Measurements from ENCODE around the gene PADI3. TPM values are rescaled to one million over a fixed set of nuclear protein-coding genes. Genes with fewer than 3 reads are reported as not detected.

The PADI3 gene
- total and polyA plus RNA-seq, 2 experiments from 2014 or later = 0.37 to 0.80 TPM

GRCh38 chr1:17270891-17271765, 22.2 kb downstream of the PADI3 start:
- H3K27me3 ChIP-seq (ENCODE audit: insufficient read depth) = no peaks in the 10 kb centered on the region
- ATAC-seq (no peak; the same call in 2 of the 3 replicates), DNase-seq (ENCODE audit: low spot score) (no peak)
- Mint-ChIP-seq H3K4me1 (no peaks in the 10 kb centered on the region), H3K27ac (no peak overlapping the region), H3K27me3 (ENCODE audit: insufficient read depth, low read depth, poor library complexity) (peaks cover 4% of the 10 kb centered on the region), H3K4me3 (no peak overlapping the region), H3K9me3 (no peaks in the 10 kb centered on the region; the same call in 2 of the 3 replicates), H3K36me3 (ENCODE audit: low read depth) (no peaks in the 10 kb centered on the region)
- no peaks in the 10 kb centered on the region for H3K79me2 ChIP-seq (replicated peaks; ENCODE audit: insufficient read depth)
- H4K20me1 ChIP-seq (replicated peaks; ENCODE audit: insufficient read depth) = no peaks in the 10 kb centered on the region; the same call in 1 of the 2 replicates
- H3K4me1 ChIP-seq (ENCODE audit: insufficient read depth) = no peaks in the 10 kb centered on the region
- no peaks in the 10 kb centered on the region for H3F3A ChIP-seq (replicated peaks; ENCODE audit: low read depth)
- H2AFZ ChIP-seq = no peak overlapping the region
- TF ChIP-seq ZNF331 (CRISPR knock-in tag; IDR thresholded peaks at IDR 0.05; ENCODE audit: low read depth) (no peak), CREB1 (CRISPR knock-in tag; IDR thresholded peaks at IDR 0.05; ENCODE audit: low read depth) (no peak), EZH2phosphoT487 (IDR thresholded peaks at IDR 0.05; ENCODE audit: unreplicated experiment) (no peak), JUNB (IDR thresholded peaks at IDR 0.05; ENCODE audit: unreplicated experiment) (no peak)
- TF ChIP-seq, protein P1, sequence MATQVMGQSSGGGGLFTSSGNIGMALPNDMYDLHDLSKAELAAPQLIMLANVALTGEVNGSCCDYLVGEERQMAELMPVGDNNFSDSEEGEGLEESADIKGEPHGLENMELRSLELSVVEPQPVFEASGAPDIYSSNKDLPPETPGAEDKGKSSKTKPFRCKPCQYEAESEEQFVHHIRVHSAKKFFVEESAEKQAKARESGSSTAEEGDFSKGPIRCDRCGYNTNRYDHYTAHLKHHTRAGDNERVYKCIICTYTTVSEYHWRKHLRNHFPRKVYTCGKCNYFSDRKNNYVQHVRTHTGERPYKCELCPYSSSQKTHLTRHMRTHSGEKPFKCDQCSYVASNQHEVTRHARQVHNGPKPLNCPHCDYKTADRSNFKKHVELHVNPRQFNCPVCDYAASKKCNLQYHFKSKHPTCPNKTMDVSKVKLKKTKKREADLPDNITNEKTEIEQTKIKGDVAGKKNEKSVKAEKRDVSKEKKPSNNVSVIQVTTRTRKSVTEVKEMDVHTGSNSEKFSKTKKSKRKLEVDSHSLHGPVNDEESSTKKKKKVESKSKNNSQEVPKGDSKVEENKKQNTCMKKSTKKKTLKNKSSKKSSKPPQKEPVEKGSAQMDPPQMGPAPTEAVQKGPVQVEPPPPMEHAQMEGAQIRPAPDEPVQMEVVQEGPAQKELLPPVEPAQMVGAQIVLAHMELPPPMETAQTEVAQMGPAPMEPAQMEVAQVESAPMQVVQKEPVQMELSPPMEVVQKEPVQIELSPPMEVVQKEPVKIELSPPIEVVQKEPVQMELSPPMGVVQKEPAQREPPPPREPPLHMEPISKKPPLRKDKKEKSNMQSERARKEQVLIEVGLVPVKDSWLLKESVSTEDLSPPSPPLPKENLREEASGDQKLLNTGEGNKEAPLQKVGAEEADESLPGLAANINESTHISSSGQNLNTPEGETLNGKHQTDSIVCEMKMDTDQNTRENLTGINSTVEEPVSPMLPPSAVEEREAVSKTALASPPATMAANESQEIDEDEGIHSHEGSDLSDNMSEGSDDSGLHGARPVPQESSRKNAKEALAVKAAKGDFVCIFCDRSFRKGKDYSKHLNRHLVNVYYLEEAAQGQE (IDR thresholded peaks at IDR 0.05; ENCODE audit: unreplicated experiment) = no peak
- H3K4me2 ChIP-seq = no peak overlapping the region
- no peak overlapping the region for H3K27ac ChIP-seq (ENCODE audit: low read depth)
- H3K4me3 ChIP-seq = no peak overlapping the region
- no peaks in the 10 kb centered on the region for H3K36me3 ChIP-seq (ENCODE audit: insufficient read depth)
- no peaks in the 10 kb centered on the region for H3K9me2 ChIP-seq (ENCODE audit: insufficient read depth)

- Histone ChIP-seq H3K4me2 (no peak overlapping the region), H3K9me2 (ENCODE audit: insufficient read depth) (no peaks in the 10 kb centered on the region), H3K79me2 (replicated peaks; ENCODE audit: insufficient read depth) (no peaks in the 10 kb centered on the region), H4K20me1 (replicated peaks; ENCODE audit: insufficient read depth) (no peaks in the 10 kb centered on the region; the same call in 1 of the 2 replicates), H2AFZ (no peak overlapping the region), H3K27ac (ENCODE audit: low read depth) (no peak overlapping the region), H3K4me1 (ENCODE audit: insufficient read depth) (no peaks in the 10 kb centered on the region), H3K27me3 (ENCODE audit: insufficient read depth) (no peaks in the 10 kb centered on the region), H3F3A (replicated peaks; ENCODE audit: low read depth) (no peaks in the 10 kb centered on the region), H3K36me3 (ENCODE audit: insufficient read depth) (no peaks in the 10 kb centered on the region), H3K4me3 (no peak overlapping the region)
- ATAC-seq = no peak
- Mint-ChIP-seq H3K4me1 (no peaks in the 10 kb centered on the region), H3K36me3 (ENCODE audit: low read depth) (no peaks in the 10 kb centered on the region), H3K4me3 (no peak overlapping the region), H3K9me3 (no peaks in the 10 kb centered on the region; the same call in 2 of the 3 replicates), H3K27me3 (ENCODE audit: insufficient read depth, low read depth, poor library complexity) (peaks cover 4% of the 10 kb centered on the region), H3K27ac (no peak overlapping the region)
- no peak for DNase-seq (ENCODE audit: low spot score)
- TF ChIP-seq STAT1 (IDR thresholded peaks at IDR 0.05; ENCODE audit: unreplicated experiment) (no peak), POLR2AphosphoS5 (IDR thresholded peaks at IDR 0.05; ENCODE audit: low read depth) (no peak), ZNF114 (CRISPR knock-in tag; IDR thresholded peaks at IDR 0.05) (no peak), NANOG (IDR thresholded peaks at IDR 0.05; ENCODE audit: borderline replicate concordance) (no peak), ETS1 (IDR thresholded peaks at IDR 0.05) (no peak), ZNF331 (CRISPR knock-in tag; IDR thresholded peaks at IDR 0.05; ENCODE audit: low read depth) (no peak)
- TF ChIP-seq, protein P2, sequence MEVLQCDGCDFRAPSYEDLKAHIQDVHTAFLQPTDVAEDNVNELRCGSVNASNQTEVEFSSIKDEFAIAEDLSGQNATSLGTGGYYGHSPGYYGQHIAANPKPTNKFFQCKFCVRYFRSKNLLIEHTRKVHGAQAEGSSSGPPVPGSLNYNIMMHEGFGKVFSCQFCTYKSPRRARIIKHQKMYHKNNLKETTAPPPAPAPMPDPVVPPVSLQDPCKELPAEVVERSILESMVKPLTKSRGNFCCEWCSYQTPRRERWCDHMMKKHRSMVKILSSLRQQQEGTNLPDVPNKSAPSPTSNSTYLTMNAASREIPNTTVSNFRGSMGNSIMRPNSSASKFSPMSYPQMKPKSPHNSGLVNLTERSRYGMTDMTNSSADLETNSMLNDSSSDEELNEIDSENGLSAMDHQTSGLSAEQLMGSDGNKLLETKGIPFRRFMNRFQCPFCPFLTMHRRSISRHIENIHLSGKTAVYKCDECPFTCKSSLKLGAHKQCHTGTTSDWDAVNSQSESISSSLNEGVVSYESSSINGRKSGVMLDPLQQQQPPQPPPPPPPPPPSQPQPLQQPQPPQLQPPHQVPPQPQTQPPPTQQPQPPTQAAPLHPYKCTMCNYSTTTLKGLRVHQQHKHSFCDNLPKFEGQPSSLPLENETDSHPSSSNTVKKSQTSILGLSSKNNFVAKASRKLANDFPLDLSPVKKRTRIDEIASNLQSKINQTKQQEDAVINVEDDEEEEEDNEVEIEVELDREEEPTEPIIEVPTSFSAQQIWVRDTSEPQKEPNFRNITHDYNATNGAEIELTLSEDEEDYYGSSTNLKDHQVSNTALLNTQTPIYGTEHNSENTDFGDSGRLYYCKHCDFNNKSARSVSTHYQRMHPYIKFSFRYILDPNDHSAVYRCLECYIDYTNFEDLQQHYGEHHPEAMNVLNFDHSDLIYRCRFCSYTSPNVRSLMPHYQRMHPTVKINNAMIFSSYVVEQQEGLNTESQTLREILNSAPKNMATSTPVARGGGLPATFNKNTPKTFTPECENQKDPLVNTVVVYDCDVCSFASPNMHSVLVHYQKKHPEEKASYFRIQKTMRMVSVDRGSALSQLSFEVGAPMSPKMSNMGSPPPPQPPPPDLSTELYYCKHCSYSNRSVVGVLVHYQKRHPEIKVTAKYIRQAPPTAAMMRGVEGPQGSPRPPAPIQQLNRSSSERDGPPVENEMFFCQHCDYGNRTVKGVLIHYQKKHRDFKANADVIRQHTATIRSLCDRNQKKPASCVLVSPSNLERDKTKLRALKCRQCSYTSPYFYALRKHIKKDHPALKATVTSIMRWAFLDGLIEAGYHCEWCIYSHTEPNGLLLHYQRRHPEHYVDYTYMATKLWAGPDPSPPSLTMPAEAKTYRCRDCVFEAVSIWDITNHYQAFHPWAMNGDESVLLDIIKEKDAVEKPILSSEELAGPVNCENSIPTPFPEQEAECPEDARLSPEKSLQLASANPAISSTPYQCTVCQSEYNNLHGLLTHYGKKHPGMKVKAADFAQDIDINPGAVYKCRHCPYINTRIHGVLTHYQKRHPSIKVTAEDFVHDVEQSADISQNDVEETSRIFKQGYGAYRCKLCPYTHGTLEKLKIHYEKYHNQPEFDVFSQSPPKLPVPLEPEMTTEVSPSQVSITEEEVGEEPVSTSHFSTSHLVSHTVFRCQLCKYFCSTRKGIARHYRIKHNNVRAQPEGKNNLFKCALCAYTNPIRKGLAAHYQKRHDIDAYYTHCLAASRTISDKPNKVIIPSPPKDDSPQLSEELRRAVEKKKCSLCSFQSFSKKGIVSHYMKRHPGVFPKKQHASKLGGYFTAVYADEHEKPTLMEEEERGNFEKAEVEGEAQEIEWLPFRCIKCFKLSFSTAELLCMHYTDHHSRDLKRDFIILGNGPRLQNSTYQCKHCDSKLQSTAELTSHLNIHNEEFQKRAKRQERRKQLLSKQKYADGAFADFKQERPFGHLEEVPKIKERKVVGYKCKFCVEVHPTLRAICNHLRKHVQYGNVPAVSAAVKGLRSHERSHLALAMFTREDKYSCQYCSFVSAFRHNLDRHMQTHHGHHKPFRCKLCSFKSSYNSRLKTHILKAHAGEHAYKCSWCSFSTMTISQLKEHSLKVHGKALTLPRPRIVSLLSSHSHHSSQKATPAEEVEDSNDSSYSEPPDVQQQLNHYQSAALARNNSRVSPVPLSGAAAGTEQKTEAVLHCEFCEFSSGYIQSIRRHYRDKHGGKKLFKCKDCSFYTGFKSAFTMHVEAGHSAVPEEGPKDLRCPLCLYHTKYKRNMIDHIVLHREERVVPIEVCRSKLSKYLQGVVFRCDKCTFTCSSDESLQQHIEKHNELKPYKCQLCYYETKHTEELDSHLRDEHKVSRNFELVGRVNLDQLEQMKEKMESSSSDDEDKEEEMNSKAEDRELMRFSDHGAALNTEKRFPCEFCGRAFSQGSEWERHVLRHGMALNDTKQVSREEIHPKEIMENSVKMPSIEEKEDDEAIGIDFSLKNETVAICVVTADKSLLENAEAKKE (CRISPR knock-in tag; IDR thresholded peaks at IDR 0.05) = no peak
Observed at GRCh38 chr1:17272066-17272465, 23.2 kb downstream of the PADI3 start.

Measured in GM23338 (cell line).